ENCODE results near the gene TGM1.

GRCh38 chr14:24228902-24229301, 34.1 kb downstream of the TGM1 start:
- TF ChIP-seq CTCF (IDR thresholded peaks at IDR 0.05) (no peak), POLR2A (IDR thresholded peaks at IDR 0.05) (no peak)

Data from Peyer's patch (tissue), 4 donors.